Stimulated activated naive CD8-positive, alpha-beta T cell treated with anti-CD3 and anti-CD28 coated beads, Interleukin-15, Interleukin-2, amounts not matched to agents 100 U/mL and 50 U/mL, for 24 hours (primary cell): ENCODE measurements around the gene GSG1L.

ENCODE experiments used
- ATAC-seq: fragments of 150-1000 bp; cut with Tn5 transposase; one replicate; pipeline ENCODE4 v1.10.0; 2021
- DNase-seq: peaks from one replicate; pipeline ENCODE4 v3.0.0; 2021

GSG1L gene

GRCh38 chr16:27818246-27818645, 245.3 kb downstream of the GSG1L start:
- ATAC-seq = no peak
- no peak for DNase-seq

GRCh38 chr16:27817038-27817437, 246.5 kb downstream of the GSG1L start:
- DNase-seq = no peak

GRCh38 chr16:27816561-27816960, 247.0 kb downstream of the GSG1L start:
- DNase-seq = no peak
- ATAC-seq = no peak

More at GRCh38 chr16:27817038-27817437, 246.5 kb downstream of the GSG1L start:
- ATAC-seq = no peak

GRCh38 chr16:27813591-27813990, 249.9 kb downstream of the GSG1L start:
- DNase-seq = no peak

GRCh38 chr16:27811881-27812280, 251.6 kb downstream of the GSG1L start:
- no peak for ATAC-seq

More at GRCh38 chr16:27813591-27813990, 249.9 kb downstream of the GSG1L start:
- ATAC-seq = no peak

GRCh38 chr16:27806986-27807385, 256.5 kb downstream of the GSG1L start:
- ATAC-seq = no peak
- no peak for DNase-seq

More at GRCh38 chr16:27811881-27812280, 251.6 kb downstream of the GSG1L start:
- no peak for DNase-seq

- ATAC-seq (no peak), DNase-seq (no peak)
Measured at GRCh38 chr16:27806388-27806787, 257.1 kb downstream of the GSG1L start.

- DNase-seq = no peak
- ATAC-seq = no peak
Measured at GRCh38 chr16:27805828-27806351, 257.6 kb downstream of the GSG1L start.

- no peak for ATAC-seq
- DNase-seq = no peak
Measured at GRCh38 chr16:27803775-27804549, 259.6 kb downstream of the GSG1L start.

- ATAC-seq (no peak), DNase-seq (no peak)
Measured at GRCh38 chr16:27802664-27803439, 260.7 kb downstream of the GSG1L start.

GRCh38 chr16:27801289-27801945, 262.1 kb downstream of the GSG1L start:
- DNase-seq (no peak), ATAC-seq (no peak)

GRCh38 chr16:27800817-27801216, 262.7 kb downstream of the GSG1L start:
- no peak for ATAC-seq

GRCh38 chr16:27799896-27800295, 263.6 kb downstream of the GSG1L start:
- no peak for DNase-seq

More at GRCh38 chr16:27800817-27801216, 262.7 kb downstream of the GSG1L start:
- no peak for DNase-seq

GRCh38 chr16:27798241-27798640, 265.3 kb downstream of the GSG1L start:
- DNase-seq (no peak), ATAC-seq (no peak)

More at GRCh38 chr16:27799896-27800295, 263.6 kb downstream of the GSG1L start:
- ATAC-seq = no peak

- ATAC-seq (no peak), DNase-seq (peak; percentile 41)
Measured at GRCh38 chr16:27795992-27796614, 267.4 kb downstream of the GSG1L start.

GRCh38 chr16:27793249-27793622, 270.3 kb downstream of the GSG1L start:
- DNase-seq (no peak), ATAC-seq (no peak)

GRCh38 chr16:27792486-27793248, 270.8 kb downstream of the GSG1L start:
- no peak for DNase-seq
- ATAC-seq = no peak

- DNase-seq = no peak
- ATAC-seq = no peak
Measured at GRCh38 chr16:27791404-27791719, 272.2 kb downstream of the GSG1L start.

GRCh38 chr16:27790546-27791403, 272.7 kb downstream of the GSG1L start:
- DNase-seq (no peak), ATAC-seq (no peak)

GRCh38 chr16:27789595-27790241, 273.8 kb downstream of the GSG1L start:
- no peak for DNase-seq
- no peak for ATAC-seq
